GM13977 (cell line): ENCODE data around the gene ATP11B.

Experiments
- DNase-seq: peaks from one replicate; pipeline ENCODE4 v3.0.0; 2012; ENCODE audit warnings: low spot score
- CTCF ChIP-seq: IDR thresholded peaks from 2 replicates; pipeline ENCODE4 v1.5.1; 2012; ENCODE audit warnings: mild to moderate bottlenecking, control low read depth; ENCODE audit not compliant: insufficient read depth; ENCODE audit errors: extremely low read depth, missing control alignments
- in situ Hi-C: fragments of 300-500 bp; cut with MboI; formaldehyde crosslinking; loops from one replicate; pipeline ENCODE4 v1.12.0; 2022; ENCODE audit warnings: low sequenced_read_pairs, low pct_unique_long_range_greater_than_20kb, mixed read lengths, inconsistent platforms; ENCODE audit not compliant: unreplicated experiment

Gene ATP11B

GRCh38 chr3:182965861-182966366 lies 172.6 kb downstream of the ATP11B start:
- no peak for TF ChIP-seq CTCF
- no peak for DNase-seq
- in situ Hi-C loops = no loop called here

- DNase-seq = no peak
- in situ Hi-C loops = no loop called here
- no peak for TF ChIP-seq CTCF
These were observed 174.2 kb downstream of the ATP11B start for GRCh38 chr3:182967218-182968204.

- in situ Hi-C loops = no loop called here
- no peak for TF ChIP-seq CTCF
- DNase-seq = no peak
These were observed 176.0 kb downstream of the ATP11B start for GRCh38 chr3:182969277-182969676.

- no peak for DNase-seq
- in situ Hi-C loops = no loop called here
- TF ChIP-seq CTCF = no peak
These were observed 176.5 kb downstream of the ATP11B start for GRCh38 chr3:182969853-182970252.

- TF ChIP-seq CTCF = no peak
- DNase-seq = no peak
- in situ Hi-C loops = no loop called here
These were observed 177.6 kb downstream of the ATP11B start for GRCh38 chr3:182970811-182971418.
